CD4-positive, alpha-beta T cell treated with Interferon alpha-2 for 1 hour (primary cell): Measurements from ENCODE around the gene KCNIP4.

Source experiments
- DNase-seq, 2 donors: peaks; one replicate each; pipeline ENCODE4 v3.0.0-alpha.2; 2020 to 2022

The KCNIP4 gene

DNA sequence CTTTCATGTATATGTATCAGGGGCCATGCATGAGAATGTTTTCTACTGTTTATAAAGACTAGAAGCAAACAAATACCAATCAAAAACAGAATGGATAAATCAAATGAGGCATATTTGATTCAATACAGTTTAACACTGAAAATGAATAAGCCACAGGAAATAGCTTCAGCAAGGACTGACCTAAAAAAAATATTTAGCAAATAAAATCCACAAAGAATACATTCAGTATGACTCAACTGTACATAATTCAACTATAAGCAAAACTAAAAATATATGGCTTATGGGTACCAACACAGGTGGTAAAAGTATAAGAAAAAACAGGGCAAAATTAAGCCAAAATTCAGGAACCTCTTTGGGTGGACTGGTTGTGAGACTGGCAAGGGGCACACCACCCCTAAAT lies 112.9 kb downstream of the KCNIP4 start:
- DNase-seq = no peak

DNA sequence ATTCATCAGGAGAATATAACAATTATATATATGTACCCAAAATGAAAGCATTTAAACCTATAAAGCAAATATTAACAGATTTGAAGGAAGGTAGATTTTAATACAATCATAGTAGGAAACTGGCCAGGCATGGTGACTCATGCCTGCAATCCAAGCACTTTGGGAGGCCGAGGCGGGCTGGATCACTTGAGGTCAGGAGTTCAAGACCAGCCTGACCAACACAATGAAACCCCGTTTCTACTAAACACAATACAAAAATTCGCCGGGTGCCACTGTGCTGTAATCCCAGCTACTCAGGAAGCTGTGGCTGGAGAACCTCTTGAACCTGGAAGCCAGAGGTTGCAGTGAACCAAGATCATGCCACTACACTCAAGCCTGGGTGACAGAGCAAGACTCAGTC lies 118.3 kb downstream of the KCNIP4 start:
- no peak for DNase-seq

DNA sequence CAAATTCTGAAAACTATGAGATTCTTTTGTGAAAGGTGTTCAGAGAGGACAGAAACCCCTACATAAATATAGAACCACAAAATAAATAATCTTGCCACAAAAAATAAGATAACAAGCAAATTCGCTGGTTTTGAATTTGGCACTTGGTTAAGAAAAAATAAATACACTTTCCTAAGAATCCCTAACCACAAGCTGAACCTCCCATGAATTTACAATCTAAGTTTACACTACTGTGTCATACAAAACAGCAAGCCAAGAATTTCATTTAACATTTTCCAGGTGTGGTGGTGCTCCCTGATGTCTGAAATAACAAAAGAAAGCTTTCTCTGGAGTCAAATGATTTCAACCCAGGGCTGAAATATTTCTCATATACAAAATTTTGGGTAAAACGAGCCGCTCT lies 121.0 kb downstream of the KCNIP4 start:
- DNase-seq = no peak

DNA sequence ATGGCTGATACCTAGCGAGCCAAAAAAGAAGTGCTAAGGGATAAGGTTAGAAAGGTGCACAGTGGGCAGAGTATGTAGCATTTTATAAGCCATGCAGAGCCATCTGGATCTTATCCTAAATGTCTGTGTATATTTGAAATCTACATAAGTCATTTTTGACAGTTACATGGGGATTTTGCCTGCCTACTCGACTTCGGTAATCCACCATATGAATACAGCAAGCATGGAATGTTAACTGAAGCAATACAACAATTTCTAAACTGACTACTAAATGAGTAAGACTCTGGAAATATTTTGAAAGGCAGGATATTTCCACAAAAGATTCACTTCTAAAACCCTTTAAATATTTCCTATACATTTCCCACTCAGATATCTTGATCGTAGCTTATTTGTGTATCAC lies 122.5 kb downstream of the KCNIP4 start:
- no peak for DNase-seq

- no peak for DNase-seq
Observed at GRCh38 chr4:21819086-21819485, 129.5 kb downstream of the KCNIP4 start.

DNA sequence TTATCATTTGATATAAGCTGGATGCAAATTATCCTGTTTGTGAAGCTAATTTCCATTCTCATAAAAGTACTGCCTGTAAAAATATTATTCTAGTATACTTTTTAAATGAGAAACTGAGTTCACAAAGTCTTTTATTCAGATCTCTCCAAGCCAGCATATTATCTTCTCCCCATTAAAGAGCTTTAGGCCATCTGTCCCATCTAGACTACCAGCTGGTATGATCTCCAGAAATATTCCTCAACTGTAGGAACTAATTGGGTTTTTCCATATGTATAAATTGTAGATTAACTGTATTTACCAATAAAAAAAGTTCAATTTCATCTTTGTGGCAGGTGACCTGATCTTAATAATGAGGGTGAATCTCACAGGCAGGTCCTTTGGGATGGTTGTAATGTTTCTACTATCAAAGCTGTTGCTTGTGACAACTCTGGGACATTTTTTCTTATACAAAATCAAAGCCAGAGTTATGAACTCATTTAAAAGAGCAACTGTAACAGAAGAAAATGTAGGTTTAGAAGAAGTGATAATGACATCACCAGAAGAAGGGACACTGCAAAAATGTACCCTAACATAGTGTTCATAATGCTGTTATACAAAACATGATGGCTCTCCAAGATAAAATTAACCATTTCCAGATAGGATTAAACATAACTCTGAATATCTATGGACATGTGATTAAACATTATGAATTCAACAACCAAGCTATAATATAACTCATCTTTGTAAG lies 132.8 kb downstream of the KCNIP4 start:
- no peak for DNase-seq

GRCh38 chr4:21811565-21811964 lies 137.0 kb downstream of the KCNIP4 start:
- no peak for DNase-seq

DNA sequence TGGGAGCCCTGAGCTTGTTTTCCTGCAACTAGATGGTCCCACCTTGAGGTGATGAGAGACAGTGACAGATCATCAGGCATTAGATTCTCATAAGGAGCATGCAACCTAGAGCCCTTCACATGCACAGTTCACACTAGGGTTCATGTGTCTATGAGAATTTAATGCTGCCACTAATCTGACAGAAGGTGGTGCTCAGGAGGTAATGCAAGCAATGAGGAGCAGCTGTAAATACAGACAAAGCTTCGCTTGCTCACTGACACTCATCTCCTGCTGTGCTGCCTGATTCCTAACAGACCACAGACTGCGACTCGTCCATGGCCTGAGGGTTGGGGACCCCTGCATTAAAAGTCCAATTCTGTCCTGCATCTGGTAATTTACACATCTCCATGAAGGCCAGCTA lies 141.6 kb downstream of the KCNIP4 start:
- no peak for DNase-seq

GRCh38 chr4:21802406-21802805 lies 146.2 kb downstream of the KCNIP4 start:
- no peak for DNase-seq

DNA sequence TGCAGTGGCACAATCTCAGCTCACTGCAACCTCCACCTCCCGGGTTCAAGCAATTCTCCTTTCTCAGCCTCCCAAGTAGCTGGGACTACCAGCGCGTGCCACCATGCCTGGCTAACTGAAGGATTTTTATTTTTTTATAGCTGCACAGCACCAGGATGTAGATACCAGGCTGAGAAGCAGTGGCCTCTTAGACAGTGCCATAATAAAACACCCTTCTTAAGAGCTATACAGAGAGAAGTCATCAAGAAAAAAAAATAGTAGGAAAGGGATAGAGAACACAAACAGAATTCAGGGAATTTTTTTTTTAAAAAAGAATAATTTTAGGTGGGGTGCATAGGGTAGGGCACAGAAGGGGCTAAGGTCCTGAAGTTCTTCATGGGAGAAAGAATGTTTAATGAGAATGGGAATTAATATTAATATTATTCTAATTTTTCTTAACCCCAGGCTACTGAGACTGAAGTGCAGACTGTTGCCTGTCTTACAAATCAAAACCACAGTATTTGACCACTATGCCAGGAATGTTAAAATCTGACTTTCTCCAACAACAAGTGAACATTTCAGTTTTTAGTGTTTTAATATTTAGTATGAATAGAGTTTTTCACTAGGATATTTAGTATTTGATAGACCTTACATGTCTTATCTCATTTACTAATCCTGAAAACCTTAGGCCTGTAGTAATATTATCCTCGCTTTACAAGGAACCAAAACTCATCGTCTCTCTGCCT lies 146.7 kb downstream of the KCNIP4 start:
- DNase-seq = no peak

- peak in 1 of 2 donors; percentile 24 for DNase-seq
Observed at GRCh38 chr4:21795091-21795490, 153.5 kb downstream of the KCNIP4 start.

DNA sequence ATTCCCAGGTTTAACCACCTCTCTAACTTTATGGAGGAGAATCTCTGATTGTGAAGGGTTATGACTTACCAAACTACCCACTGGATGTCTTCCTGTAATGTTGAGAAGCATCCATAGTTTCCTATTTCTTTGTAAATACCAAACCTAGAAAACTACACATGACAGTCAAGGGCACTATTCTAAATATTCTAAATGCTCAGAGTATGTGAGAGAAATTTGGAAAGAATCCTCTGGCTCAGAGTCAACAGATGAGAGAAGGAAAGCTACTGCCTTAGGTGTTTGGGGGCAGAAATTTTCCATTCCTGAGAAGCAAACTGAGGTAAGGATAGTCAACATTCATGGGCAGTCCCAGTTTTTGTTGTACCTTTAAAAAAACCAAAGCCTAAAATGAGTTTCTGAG lies 155.8 kb downstream of the KCNIP4 start:
- DNase-seq = no peak

DNA sequence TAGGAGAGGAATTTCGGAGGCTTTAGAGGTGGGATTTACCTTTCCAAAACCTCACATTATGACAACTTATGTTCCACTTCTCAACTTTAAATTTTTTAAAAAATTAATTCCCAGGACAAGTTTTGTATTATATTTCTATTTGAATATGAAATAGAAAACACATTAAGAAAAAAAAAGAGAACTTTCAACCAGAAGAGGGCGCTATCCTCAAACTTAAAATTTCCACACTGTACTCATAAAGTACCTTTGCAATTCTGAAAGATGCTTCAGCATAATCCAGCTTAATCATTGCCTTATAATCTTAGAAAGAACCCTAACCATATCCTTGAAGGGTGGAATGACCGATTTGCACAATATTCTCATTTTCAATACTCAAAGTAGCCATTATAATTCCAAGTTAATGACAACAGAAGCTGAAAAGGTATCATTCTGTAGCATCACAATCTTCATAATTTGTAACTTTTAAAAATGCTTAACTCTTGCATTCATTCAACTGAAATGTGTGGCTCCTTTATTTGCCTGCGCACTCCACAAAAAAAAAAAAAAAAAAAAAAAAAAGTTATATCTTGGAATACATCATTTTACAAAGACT lies 158.0 kb downstream of the KCNIP4 start:
- peak in 1 of 2 donors; percentile 10 for DNase-seq

DNA sequence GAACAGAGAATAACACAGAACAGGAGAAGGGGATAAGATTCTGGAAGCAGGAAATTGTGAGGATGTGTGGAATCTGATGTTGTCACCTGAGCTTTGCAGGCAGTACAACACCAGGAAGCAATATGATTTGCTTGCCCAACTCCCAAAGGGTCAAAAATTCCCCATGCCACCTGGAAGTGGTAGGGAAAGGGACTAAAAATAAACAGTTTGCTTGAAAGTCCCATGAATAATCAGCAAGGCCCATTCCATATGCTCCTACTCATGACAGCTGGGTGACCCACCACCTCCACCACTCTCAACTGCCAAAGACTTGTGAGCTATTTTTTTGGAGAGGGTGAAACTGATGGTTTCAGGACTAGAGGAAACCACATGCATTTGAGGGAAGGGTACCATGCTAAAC lies 168.4 kb downstream of the KCNIP4 start:
- DNase-seq = no peak

- no peak for DNase-seq
Observed at GRCh38 chr4:21778702-21779101, 169.9 kb downstream of the KCNIP4 start.

DNA sequence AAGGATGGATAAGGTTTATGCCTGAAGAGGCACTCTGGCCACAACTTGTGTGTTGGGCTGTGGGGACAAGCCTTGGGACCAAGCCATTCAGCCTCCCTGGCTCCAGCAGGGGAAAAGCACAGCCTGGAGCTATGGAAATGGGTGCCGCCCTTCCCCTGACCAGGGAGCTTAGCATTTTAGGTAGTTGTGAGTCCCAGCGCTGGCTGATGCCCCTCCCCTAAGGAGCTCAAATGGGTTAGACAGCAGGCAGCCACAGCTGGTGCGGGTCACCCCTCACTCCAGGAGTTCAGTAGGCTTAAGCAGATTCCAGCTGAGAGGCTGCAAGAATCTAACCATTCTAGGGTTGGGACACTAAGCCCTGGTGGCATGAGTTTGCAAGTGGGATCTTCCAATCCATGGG lies 172.9 kb downstream of the KCNIP4 start:
- no peak for DNase-seq

GRCh38 chr4:21769404-21770147 lies 179.0 kb downstream of the KCNIP4 start:
- DNase-seq = no peak

DNA sequence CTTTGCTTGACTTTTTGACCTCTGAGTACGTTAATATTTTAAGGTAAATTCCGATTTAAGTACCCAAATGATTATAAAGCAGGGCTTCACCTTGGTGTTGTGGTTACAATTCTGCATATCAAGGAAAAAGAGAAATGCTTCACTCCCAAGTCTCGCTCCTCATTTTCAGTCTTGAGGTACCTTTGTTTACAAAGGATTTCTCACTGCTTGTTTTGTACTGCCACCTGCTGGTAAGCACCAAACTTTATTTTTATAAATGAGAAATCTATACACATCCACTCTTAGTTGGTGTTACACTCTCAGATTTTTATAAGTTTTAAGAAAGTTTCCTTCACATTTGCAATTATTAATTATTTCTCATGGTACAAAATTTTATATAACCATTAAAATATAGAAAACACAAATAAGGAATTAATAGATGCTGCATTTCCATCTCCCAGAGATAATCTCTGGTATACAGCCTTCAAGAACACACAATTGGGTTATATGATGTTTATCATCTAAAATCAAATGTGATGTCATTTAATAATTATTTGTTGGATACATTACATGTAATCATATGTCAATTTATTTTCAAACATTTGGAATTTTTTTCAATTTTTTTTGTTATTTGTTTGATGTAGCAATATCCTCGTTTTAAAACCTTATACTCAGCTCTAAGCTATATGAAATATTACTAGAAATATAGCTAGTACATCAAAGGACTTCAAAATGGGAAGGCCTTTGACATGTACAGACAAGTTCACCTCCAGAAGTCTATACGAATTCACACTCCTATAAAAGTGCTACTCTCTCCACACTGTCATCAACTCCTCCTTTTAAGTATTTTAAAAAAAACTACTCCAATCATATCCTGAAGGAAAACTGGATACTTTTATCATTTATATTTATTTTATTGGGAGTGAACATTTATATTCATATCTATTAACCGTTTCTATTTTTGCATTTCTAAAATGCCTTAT lies 179.9 kb downstream of the KCNIP4 start:
- peak in 1 of 2 donors; percentile 18 for DNase-seq

- peak in 1 of 2 donors; percentile 9 for DNase-seq
Observed at GRCh38 chr4:21765810-21766407, 182.7 kb downstream of the KCNIP4 start.

DNA sequence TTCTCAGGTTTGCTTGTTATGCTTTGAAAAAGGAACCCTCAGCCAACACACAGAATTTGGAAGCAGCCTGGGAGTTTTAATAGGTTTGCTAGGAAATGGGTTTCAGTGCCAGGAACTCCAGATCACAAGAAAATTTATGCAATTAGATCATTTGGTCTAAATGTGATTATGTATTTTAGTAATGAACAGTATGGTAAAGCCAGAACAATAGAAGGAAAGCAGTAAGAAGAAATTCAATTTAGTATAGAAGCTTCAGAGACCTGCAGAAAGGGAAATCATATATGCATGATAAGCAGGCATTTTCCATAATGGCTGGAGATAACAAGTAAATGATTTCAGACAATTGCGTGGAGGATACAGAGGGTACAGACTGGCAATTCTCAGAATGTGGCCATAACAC lies 184.7 kb downstream of the KCNIP4 start:
- DNase-seq = no peak

GRCh38 chr4:21757248-21757647 lies 191.3 kb downstream of the KCNIP4 start:
- no peak for DNase-seq
